Measurements from ENCODE around the gene PTPRQ. TPM values are rescaled to one million over a fixed set of nuclear protein-coding genes. Genes with fewer than 3 reads are reported as not detected.
"Not testable (repeated sequence)": the region's sequence is repeated elsewhere in the genome, so short reads cannot be mapped to it uniquely, and the experiment has no call there.

PTPRQ gene
- total RNA-seq: 1.9 TPM

- no peak for DNase-seq
Measured at GRCh38 chr12:80443974-80444666, at the start of gene PTPRQ. TSS of gene PTPRQ (plus strand) at chr12:80444235. CDS start at chr12:80444346, 111 bp downstream.

- DNase-seq: peak; percentile 27
Measured at GRCh38 chr12:80400571-80400991, 43.5 kb upstream of the PTPRQ start.

DNA sequence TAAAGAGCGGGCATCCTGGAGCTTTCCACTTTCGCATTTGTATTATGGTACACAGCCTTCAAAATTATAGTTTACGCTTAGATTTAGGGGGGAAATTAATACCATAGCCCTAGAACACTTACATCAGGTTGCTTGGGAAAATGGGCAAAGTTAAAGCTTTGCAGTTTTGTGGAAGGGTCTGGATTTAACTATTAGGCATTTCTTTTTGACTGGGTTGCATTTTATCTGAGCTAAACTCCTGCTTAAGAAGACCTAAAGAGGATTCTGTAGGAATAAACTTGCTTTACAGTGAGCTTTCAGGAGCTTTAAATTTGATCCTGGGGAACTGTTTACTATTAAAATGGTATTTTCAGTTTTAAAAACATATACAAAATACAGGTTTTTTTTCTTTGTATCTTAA is 42.8 kb upstream of the PTPRQ start:
- DNase-seq: no peak

- DNase-seq: no peak
Measured at GRCh38 chr12:80404629-80405028, 39.4 kb upstream of the PTPRQ start.

DNA sequence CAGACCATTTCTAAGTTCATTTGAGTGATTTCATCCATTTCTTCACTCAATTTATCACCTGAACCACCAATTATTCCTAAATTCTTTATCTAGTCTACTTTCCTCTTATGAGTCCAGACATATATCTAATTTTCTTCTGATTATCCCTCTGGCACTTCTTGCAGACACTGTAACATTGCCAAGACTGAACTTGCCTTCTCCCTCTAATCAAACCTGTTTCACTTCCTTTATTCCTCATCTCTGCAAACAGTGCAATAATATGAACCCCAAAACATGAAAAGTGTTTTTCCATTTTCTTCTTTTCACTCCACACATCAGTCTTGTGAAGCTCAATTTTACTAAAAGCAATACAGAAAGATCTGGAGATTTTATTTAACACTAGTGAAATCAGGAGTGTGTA is 37.8 kb upstream of the PTPRQ start:
- no peak for DNase-seq

- no peak for DNase-seq
Measured at GRCh38 chr12:80411787-80412186, 32.2 kb upstream of the PTPRQ start.

GRCh38 chr12:80412343-80412953 is 31.6 kb upstream of the PTPRQ start:
- DNase-seq: no peak

GRCh38 chr12:80413462-80413861 is 30.6 kb upstream of the PTPRQ start:
- no peak for DNase-seq

DNA sequence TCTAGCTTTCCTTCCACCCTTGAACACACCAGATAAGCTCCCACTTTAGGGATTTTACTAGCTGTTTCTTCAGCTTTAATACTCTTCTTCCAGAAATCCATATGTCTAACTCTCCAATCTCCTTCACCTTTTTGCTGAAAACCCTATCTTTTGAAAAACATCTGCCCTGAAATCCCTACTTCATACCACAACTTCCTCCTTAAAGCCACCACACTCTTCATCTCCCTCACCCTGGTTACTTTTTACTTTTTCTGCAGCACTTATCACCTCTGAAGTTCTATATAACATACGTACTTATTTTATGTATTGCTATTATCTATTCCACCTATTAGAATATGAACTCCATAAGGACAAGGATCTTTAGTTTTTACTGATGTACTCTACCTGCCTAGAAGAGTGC is 28.6 kb upstream of the PTPRQ start:
- no peak for DNase-seq

- DNase-seq: no peak
Measured at GRCh38 chr12:80419644-80420043, 24.4 kb upstream of the PTPRQ start.

DNA sequence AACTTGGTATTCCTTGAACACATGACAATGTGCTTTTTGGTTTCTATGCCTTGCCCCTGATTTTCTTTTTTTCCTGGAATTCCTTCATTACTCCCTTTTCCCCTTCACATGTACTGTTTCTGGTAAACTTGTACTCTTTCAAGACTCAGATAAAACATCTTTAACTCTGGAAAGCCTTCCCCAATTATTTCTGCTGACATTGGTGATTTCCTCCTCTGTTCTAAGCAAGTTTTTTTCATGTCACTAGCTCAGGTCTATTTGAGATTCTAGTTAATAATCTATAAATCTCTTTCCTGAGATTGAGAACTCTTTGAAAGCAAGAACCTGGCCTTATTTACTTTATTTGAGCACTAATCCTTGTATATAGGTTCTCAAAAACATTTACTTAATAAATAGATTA is 24.0 kb upstream of the PTPRQ start:
- no peak for DNase-seq

GRCh38 chr12:80422550-80422949 is 21.5 kb upstream of the PTPRQ start:
- no peak for DNase-seq

GRCh38 chr12:80432061-80432460 is 12.0 kb upstream of the PTPRQ start:
- DNase-seq: no peak

- DNase-seq: no peak
Measured at GRCh38 chr12:80441921-80442320, 2.1 kb upstream of the PTPRQ start.

GRCh38 chr12:80442426-80443222 is 1.4 kb upstream of the PTPRQ start:
- no peak for DNase-seq

- no peak for DNase-seq
Measured at GRCh38 chr12:80445083-80445793, 1.2 kb downstream of the PTPRQ start.

DNA sequence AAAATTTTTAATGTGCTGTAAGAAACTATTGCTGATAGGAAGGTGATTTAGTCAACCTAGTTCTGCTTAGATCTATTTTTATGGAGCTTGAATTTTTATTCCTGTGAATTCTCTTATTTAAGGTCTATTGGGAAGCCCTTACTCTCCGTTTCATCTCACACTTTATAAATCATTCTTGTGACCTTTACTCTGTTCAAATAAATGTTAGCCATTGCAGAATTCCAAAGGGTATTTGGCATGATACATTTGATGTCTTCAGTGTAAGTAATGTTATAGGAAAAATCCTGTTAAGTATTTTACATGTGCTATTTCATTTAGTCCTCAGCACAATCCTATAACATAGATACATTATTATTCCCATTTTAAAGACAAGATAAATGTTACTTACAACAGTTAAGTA is 12.5 kb downstream of the PTPRQ start:
- DNase-seq: no peak

- DNase-seq: no peak
Measured at GRCh38 chr12:80460972-80461371, 16.9 kb downstream of the PTPRQ start.

DNA sequence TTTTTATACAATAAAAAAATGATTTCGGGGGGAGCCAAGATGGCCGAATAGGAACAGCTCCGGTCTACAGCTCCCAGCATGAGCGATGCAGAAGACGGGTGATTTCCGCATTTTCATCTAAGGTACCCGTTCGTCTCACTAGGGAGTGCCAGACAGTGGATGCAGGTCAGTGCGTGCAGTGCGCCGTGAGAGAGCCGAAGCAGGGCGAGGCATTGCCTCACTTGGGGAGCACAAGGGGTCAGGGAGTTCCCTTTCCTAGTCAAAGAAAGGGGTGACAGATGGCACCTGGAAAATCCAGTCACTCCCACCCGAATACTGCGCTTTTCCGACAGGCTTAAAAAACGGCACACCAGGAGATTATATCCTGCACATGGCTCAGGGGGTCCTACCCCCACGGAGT is 17.8 kb downstream of the PTPRQ start:
- not testable (repeated sequence) for DNase-seq

GRCh38 chr12:80469681-80470080 is 25.6 kb downstream of the PTPRQ start:
- DNase-seq: no peak

DNA sequence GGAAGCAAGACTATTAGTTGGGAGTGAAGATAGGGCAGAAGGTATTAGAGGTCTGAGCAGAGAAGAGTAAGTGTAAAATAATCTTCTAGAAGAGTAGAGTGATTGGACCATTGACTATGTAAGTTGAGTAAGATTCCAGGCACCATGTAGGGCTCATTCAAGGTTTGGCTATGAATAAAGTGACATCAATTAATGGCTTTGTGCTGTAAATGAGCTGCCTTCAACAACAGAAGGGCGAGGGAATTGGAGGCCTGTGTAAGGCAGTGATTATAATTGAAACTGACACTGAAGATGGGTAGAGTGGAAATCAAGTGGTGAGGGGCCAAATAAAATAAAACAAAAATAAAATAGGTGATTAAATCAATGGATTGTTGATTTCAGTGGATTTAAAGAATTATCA is 26.4 kb downstream of the PTPRQ start:
- DNase-seq: no peak

- no peak for DNase-seq
Measured at GRCh38 chr12:80472236-80472635, 28.2 kb downstream of the PTPRQ start.
